Tibial nerve (tissue), 4 donors: Measurements from ENCODE around the gene KLHL25.

Experiments used
- EP300 ChIP-seq, 2 donors: sonication (generic); formaldehyde crosslinking; IDR thresholded peaks; one replicate each; pipeline ENCODE4 v1.6.1; 2017; ENCODE audit warnings: antibody characterized with exemption in 2 of 2, mild to moderate bottlenecking in 1 of 2
- POLR2A ChIP-seq, 2 donors: fragments of 450-650 bp; IDR thresholded peaks; one replicate each; pipeline ENCODE4 v1.6.1; 2017; ENCODE audit warnings: antibody characterized with exemption in 2 of 2, mild to moderate bottlenecking in 2 of 2, moderate library complexity in 2 of 2
- TF ChIP-seq, protein P1 (sequence below), 5 experiments: fragments of 200-600 bp in 3 of 5; fragments of 450-650 bp in 2 of 5; sonication (generic) in 3 of 5; IDR thresholded peaks; one replicate each; pipeline ENCODE4 v1.5.1; 2016 to 2019; ENCODE audit warnings: antibody characterized with exemption in 5 of 5, mild to moderate bottlenecking in 3 of 5, moderate library complexity in 2 of 5

DNA sequence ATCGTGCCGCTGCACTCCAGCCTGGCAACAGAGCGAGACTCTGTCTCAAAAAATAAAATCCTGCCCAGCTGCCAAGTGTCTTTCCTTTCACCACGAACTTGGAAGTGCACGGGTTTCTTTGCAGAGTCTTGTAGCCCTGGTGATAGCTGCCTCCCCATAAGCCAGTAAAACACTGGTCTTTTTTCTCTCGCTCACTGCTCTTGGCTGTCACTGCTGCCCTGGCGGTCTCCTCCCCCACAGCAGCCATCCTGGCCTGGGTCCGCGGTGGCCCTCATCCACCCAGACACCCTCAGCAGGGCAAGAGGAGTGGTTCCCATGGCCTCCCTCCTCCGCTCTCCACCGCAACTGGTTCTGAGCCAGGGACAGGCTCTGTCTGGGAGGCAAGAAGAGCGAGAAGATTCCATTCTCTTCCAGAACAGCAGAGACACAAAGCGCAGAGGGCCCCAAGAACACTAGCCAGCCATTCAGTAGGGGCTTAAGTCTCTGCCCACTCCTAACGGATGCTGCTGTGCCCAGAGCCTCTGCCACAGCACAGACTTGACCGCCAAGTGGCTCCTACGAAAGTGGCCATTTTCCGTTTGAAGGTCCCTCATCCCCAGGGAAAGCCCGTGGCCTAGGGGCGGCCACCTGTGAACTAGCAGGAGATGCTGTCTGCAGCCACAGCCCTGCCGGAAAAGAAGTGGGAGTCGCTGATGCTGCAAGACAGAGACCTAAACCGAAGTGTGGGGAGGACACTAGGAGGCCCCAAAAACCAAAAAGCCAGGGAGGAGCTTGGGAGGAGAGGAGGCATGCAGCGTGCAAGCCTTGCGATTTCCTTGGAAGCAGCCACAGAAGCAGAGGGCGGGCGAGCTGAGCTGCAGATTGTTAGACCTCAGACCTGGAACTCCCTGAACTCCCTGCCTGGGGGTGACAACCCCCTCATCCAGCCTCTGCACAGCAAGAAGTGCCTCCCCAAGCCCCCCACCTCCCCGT, 44.1 kb downstream of the KLHL25 start:
- TF ChIP-seq, protein P1, sequence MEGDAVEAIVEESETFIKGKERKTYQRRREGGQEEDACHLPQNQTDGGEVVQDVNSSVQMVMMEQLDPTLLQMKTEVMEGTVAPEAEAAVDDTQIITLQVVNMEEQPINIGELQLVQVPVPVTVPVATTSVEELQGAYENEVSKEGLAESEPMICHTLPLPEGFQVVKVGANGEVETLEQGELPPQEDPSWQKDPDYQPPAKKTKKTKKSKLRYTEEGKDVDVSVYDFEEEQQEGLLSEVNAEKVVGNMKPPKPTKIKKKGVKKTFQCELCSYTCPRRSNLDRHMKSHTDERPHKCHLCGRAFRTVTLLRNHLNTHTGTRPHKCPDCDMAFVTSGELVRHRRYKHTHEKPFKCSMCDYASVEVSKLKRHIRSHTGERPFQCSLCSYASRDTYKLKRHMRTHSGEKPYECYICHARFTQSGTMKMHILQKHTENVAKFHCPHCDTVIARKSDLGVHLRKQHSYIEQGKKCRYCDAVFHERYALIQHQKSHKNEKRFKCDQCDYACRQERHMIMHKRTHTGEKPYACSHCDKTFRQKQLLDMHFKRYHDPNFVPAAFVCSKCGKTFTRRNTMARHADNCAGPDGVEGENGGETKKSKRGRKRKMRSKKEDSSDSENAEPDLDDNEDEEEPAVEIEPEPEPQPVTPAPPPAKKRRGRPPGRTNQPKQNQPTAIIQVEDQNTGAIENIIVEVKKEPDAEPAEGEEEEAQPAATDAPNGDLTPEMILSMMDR (IDR thresholded peaks at IDR 0.05) = peak in 2 of 5 experiments; percentile 9 to 19
- TF ChIP-seq POLR2A (IDR thresholded peaks at IDR 0.05) (no peak), EP300 (IDR thresholded peaks at IDR 0.05) (peak in 1 of 2 donors; percentile 28)
